GDM1 (cell line): ENCODE results near the gene PRPSAP2.
"Not testable (repeated sequence)": the region's sequence is repeated elsewhere in the genome, so short reads cannot be mapped to it uniquely, and the experiment has no call there.

Source experiments
- DNase-seq: peaks from one replicate; lab custom pipeline; 2025; lab: John Stamatoyannopoulos, UW

PRPSAP2 gene

GRCh38 chr17:18944646-18945045 lies 86.7 kb downstream of the PRPSAP2 start:
- no peak for DNase-seq

GRCh38 chr17:18946536-18946935 lies 88.6 kb downstream of the PRPSAP2 start:
- DNase-seq: no peak

GRCh38 chr17:18947866-18948265 lies 89.9 kb downstream of the PRPSAP2 start:
- DNase-seq: no peak

- DNase-seq: no peak
These were observed 90.6 kb downstream of the PRPSAP2 start for GRCh38 chr17:18948476-18949006.

GRCh38 chr17:18949566-18949965 lies 91.6 kb downstream of the PRPSAP2 start:
- no peak for DNase-seq

GRCh38 chr17:18950346-18950745 lies 92.4 kb downstream of the PRPSAP2 start:
- no peak for DNase-seq

GRCh38 chr17:18950944-18951905 lies 93.3 kb downstream of the PRPSAP2 start:
- no peak for DNase-seq

- DNase-seq: no peak
These were observed 94.3 kb downstream of the PRPSAP2 start, which contains the start of gene SLC5A10 for GRCh38 chr17:18951941-18952842. Gene SLC5A10, plus strand, starts transcription at chr17:18952165. Its CDS starts 41 bp downstream, at chr17:18952206.

GRCh38 chr17:18953231-18953728 lies 95.3 kb downstream of the PRPSAP2 start:
- DNase-seq: no peak

- no peak for DNase-seq
These were observed 96.4 kb downstream of the PRPSAP2 start for GRCh38 chr17:18954321-18954720.

- DNase-seq: no peak
These were observed 97.1 kb downstream of the PRPSAP2 start for GRCh38 chr17:18955009-18955408.

GRCh38 chr17:18956021-18956420 lies 98.1 kb downstream of the PRPSAP2 start:
- not testable (repeated sequence) for DNase-seq

- no peak for DNase-seq
These were observed 98.7 kb downstream of the PRPSAP2 start for GRCh38 chr17:18956581-18956980.

GRCh38 chr17:18957831-18958230 lies 99.9 kb downstream of the PRPSAP2 start:
- DNase-seq: no peak

- no peak for DNase-seq
These were observed 100.7 kb downstream of the PRPSAP2 start for GRCh38 chr17:18958611-18959010.

GRCh38 chr17:18959071-18959844 lies 101.3 kb downstream of the PRPSAP2 start:
- DNase-seq: no peak

GRCh38 chr17:18959845-18960240 lies 101.9 kb downstream of the PRPSAP2 start:
- no peak for DNase-seq

GRCh38 chr17:18960241-18960665 lies 102.3 kb downstream of the PRPSAP2 start:
- DNase-seq: no peak

- DNase-seq: peak; percentile 59
These were observed 103.0 kb downstream of the PRPSAP2 start for GRCh38 chr17:18960803-18961511.

GRCh38 chr17:18961634-18962493 lies 103.9 kb downstream of the PRPSAP2 start:
- DNase-seq: no peak
